ENCODE measurements around the gene LGALS3BP.
"Not testable (repeated sequence)": the region's sequence is repeated elsewhere in the genome, so short reads cannot be mapped to it uniquely, and the experiment has no call there.

LGALS3BP gene

GRCh38 chr17:78979780-78980623, at the start of gene LGALS3BP:
Gene LGALS3BP, minus strand, starts transcription at chr17:78979923. Its CDS starts 2,732 bp downstream, at chr17:78977191.
- DNase-seq = peak; percentile 88

- DNase-seq = no peak
These were observed 49.0 kb upstream of the LGALS3BP start for GRCh38 chr17:79028496-79029326.

DNA sequence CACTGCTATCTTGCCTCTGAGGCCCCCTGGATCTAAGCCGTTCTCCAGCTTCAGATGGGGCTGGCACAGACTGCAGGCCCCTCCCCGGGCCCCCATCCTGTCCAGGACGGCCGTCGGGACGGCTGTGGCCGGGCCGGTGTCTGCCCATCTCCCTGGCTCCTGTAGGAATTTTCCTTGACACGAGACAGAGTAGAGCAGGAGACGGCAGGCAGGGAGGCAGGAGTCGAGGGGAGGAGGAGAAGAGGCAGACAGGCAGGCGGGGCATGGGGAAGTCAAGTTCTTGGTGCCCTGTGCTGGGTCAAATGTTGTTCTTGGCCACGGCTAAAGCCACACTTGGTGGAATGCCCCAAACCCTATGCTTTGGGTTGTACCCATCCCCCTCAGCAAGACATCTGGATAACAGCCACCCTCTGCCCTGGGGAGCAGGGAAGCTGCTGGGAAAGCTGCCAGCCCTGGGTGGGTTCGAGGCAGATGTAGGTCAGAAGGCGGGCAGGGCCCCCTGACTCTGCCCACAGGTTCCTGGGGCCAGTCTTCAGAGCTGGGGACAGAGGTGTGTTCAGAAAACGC, 48.3 kb upstream of the LGALS3BP start:
- DNase-seq = no peak

- DNase-seq = no peak
These were observed 47.7 kb upstream of the LGALS3BP start for GRCh38 chr17:79027274-79027924.

DNA sequence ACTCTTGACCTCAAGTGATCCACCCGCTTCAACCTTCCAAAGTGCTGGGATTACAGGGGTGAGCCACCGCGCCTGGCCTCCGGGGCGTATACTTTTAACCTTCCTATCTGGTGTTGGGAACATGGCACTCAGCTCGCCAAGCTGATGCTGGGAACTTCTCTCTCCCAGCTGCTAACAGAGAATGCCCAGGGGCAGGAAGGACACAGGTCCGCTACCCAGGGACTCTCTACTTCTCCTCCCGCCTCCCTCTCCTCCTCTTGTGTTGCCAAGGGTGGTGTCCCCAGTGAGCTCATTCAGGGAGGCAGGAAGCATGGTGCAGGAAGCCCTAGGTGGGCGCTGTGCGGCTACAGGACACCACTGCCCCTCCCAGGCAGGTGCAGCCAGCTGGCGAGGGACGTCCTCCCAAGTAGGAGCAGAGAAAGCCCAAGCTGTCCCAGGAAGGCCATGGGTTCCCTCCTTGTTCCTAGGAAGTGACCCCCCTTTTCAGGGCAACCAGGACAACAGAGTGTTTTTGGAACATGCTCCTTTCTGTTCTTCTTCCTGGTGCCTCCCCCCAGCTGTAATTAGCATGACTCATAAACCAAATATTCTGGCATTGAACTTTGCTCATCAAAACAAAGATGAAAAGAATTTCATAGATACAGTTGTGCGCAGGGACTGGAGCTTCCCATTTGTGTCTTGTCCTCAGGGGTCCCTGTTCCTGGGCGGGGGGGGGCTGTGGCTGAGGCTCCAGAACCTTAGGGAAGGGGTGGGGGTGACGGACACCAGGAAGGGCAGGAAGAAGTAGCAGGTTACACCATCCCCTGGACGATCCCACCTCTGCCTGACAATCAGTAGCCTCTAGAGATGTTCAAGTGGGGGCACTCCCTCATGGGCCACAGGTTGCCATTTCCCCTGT, 46.9 kb upstream of the LGALS3BP start:
- no peak for DNase-seq

DNA sequence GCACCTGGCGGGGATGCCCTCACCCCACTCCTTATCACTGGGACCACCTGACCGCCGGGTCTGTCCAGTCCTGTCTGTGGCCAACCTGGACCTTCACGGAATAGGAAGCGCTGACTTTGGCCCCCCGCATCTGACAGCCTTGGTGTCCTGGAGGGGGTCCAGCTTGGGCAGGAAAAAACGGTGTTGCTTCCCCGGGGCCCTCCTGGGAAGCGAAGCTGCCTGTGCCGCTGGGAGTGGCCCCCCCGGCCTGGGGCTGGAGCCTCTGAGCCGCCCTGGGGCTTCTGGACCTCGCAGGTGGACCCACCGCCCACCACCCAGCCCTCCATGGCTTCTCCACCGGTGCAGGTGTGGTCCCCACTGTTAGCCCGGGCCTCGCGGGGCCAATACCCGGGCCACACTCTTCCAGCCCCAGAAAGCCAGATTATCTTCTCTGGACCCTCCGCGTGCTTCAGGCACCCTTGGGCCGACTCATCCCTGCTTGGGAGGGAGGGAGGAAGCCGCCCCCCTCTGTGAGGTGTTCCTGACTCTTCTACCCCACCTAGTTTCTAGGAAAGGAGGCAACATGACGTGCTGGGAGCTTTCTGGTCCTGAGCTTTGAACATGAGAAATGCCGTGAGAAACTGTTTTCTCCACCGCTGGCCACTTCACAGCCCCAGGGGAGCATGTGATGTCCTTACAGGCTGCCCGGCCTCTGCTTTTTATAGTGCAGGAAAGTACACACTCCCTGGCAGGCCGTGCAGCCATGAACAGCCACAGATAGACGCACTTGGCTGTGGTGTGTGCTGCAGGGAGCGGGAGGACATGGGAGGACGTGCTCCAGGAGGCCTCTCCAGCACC, 45.4 kb upstream of the LGALS3BP start:
- DNase-seq = no peak

DNA sequence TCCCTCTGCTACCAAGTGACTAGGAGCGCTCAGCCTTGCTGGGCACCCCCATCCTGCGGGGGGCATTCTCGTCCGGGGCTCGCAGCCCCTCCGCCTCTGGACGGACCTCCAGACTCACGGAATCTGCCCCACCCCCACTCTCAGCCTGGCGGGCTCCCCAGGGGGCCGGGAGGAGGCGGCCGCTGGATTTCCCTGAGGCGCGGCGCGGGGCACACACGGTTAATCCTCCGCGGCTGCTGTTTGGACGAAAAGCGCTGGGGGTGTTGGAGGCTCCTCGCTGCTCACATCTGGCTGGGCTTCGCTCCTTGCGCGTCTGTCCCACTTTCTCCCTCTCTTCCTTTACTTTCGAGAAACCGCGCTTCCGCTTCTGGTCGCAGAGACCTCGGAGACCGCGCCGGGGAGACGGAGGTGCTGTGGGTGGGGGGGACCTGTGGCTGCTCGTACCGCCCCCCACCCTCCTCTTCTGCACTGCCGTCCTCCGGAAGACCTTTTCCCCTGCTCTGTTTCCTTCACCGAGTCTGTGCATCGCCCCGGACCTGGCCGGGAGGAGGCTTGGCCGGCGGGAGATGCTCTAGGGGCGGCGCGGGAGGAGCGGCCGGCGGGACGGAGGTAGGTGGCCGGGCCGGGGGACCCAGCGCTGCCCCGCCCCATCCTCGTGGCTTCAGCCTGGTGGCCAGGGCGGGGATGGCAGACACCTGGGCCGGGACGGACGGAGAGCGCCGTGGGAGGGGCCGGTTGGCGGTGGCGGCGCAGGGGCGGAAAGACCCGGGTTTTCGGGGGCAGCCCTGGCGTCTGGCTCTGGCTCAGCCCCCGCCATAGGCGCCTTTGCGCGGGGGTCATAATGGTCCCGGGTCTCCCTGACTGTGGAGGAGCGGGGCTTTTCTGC, 44.4 kb upstream of the LGALS3BP start, which contains the start of gene C1QTNF1:
C1QTNF1 (plus strand) TSS at position 284 of the 886 bp plus-strand sequence. CDS start 19,800 bp downstream, outside the sequence.
- DNase-seq = no peak

GRCh38 chr17:79023180-79023705, 43.5 kb upstream of the LGALS3BP start:
- no peak for DNase-seq

GRCh38 chr17:79022507-79022991, 42.8 kb upstream of the LGALS3BP start:
- DNase-seq = no peak

DNA sequence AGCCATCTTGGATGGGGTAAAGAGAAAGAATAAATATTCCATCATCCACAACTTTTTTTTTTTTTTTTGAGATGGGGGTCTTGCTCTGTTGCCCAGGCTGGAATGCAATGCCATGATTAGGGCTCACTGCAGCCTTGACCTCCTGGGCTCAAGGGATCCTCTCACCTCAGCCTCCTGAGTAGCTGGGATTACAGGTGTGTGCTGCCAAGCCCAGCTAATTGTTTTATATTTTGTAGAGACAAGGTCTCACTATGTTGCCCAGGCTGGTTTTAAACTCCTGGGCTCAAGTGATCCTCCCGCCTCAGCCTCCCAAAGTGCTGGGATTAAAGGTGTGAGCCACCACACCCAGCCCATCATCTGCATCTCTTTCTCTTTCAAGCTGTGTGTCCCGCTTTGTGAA, 42.2 kb upstream of the LGALS3BP start:
- DNase-seq = not testable (repeated sequence)

- peak; percentile 20 for DNase-seq
These were observed 41.0 kb upstream of the LGALS3BP start for GRCh38 chr17:79020631-79021301.

DNA sequence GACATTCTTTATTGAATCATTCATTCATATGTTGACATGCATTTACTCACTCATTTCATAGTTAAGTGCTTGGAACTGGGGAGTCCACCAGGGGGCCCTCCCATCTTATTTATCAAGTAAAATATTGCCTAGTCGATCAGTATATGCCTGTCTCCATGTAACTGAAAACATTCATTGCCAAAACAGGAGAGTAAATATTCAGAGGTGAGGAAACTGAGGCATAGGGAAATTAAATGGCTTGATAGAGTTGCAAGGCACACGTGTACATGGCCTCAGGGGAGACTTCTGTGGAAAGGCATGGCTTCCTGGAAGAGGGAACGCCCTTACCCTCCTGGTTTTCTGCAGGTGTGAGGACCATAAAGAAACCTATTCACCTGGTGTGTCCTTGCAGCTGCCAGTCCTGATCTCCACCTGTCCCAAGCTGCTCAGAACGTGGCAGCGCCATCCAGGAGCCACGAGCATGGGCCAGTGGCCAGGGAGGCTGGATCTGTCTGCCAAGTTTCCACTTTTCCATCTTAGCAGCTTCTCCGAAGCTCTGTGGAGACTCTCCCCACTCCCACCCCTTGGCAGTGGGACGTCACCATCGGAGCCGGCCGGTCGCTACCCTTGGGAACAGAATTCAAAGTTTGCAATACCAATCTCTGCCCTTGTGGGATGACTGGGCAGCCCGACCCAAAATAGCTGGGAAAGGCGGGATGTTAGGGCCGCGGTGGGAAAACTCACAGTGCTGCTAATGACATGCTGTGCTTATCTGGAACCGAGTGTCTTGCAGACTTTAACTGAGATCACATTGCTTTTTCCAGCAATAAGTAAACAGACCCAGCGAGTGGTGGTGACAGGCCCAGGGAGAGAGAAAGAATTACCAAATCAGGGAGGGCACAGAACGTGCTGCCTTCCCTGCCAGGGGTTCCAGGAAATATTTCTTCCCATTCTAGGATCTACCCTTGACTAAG, 40.2 kb upstream of the LGALS3BP start:
- DNase-seq = peak; percentile 59

DNA sequence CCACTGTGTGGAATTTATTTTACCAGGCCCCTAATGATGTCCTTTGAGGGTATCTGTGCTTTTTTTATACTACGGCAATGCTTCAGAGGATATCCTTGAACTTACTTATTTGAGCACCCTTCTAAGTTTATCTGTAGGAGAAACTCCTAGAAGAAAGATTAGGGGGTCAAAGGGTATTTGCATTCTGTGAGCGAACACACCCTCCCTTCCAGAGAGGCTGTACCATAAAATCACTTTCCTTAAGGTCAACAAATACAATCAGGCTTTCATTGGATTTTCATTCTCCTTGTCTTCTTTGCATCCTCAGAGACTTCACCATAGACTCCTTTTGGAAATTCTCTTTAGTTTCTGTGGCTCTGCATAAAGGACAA, 39.5 kb upstream of the LGALS3BP start:
- no peak for DNase-seq

GRCh38 chr17:79018370-79018695, 38.6 kb upstream of the LGALS3BP start:
- DNase-seq = no peak

DNA sequence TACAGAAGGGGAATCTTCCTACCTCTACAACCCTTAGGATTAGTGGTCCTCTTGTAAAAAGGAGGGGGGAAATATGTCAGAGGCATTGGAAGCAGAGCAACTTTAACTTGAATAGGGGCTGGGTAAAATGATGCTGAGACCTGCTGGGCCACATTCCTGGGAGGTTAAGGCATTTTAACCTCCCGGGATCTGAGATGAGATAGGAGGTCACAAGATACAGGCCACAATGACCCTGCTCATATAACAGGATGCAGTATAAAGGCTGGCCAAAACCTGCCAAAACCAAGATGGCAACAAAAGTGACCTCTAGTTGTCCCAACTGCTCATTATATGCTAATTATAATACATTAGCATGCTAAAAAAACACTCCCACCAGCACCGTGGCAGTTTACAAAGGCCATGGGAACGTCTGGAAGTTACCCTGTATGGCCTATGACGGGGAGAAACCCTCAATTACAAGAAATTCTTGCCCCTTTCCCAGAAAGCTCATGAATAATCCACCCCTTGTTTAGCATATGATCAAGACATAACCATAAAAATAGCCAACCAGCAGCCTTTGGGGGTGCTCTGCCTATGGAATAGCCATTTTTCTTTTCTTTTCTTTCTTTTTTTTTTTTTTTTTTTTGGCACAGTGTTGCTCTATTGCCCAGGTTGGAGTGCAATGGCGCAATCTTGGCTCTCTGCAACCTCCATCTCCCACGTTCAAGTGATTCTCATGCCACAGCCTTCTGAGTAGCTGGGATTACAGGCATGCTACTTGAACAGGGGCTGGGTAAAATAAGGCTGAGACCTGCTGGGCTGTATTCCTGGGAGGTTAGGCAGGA, 38.0 kb upstream of the LGALS3BP start:
- DNase-seq = no peak

- no peak for DNase-seq
These were observed 34.5 kb upstream of the LGALS3BP start for GRCh38 chr17:79014158-79014758.
